BLaER1 (cell line): ENCODE results near the gene ARRDC5.

ENCODE experiments used
- H3K27ac ChIP-seq: shearing (Covaris generic); formaldehyde crosslinking; 2 replicates; pipeline ENCODE4 v1.8.1; 2022
- H3K27me3 ChIP-seq: shearing (Covaris generic); formaldehyde crosslinking; 2 replicates; pipeline ENCODE4 v1.8.1; 2022
- H3K36me3 ChIP-seq: shearing (Covaris generic); formaldehyde crosslinking; 2 replicates; pipeline ENCODE4 v1.8.1; 2022
- H3K4me1 ChIP-seq: shearing (Covaris generic); formaldehyde crosslinking; 2 replicates; pipeline ENCODE4 v1.8.1; 2022
- H3K4me2 ChIP-seq: shearing (Covaris generic); formaldehyde crosslinking; 2 replicates; pipeline ENCODE4 v1.8.1; 2022
- H3K4me3 ChIP-seq: shearing (Covaris generic); formaldehyde crosslinking; 2 replicates; pipeline ENCODE4 v1.8.1; 2022
- H3K9ac ChIP-seq: shearing (Covaris generic); formaldehyde crosslinking; 2 replicates; pipeline ENCODE4 v1.8.1; 2022
- H3K9me3 ChIP-seq: shearing (Covaris generic); formaldehyde crosslinking; 2 replicates; pipeline ENCODE4 v1.8.1; 2022
- H4K20me1 ChIP-seq: shearing (Covaris generic); formaldehyde crosslinking; 2 replicates; pipeline ENCODE4 v1.8.1; 2022
- Cebpa-rat ChIP-seq: shearing (Covaris generic); IDR thresholded peaks from 2 replicates; pipeline ENCODE4 v1.8.1; 2022

Gene ARRDC5

GRCh38 chr19:4929186-4929585 lies 26.5 kb upstream of the ARRDC5 start:
- Histone ChIP-seq H4K20me1 (peaks cover 100% of the 10 kb centered on the region), H3K4me2 (no peak overlapping the region), H3K4me3 (no peak overlapping the region), H3K9me3 (no peaks in the 10 kb centered on the region), H3K4me1 (peaks cover 75% of the 10 kb centered on the region), H3K36me3 (peaks cover 100% of the 10 kb centered on the region), H3K27ac (peak overlapping the region; percentile 54; the same call in 1 of the 2 replicates), H3K9ac (no peak overlapping the region), H3K27me3 (no peaks in the 10 kb centered on the region)
- no peak for TF ChIP-seq Cebpa-rat

GRCh38 chr19:4923276-4923747 lies 20.6 kb upstream of the ARRDC5 start:
- H3K4me1 ChIP-seq = peaks cover 95% of the 10 kb centered on the region
- H3K36me3 ChIP-seq = peaks cover 99% of the 10 kb centered on the region
- H3K4me3 ChIP-seq = no peak overlapping the region
- TF ChIP-seq Cebpa-rat = no peak
- peaks cover 100% of the 10 kb centered on the region for H4K20me1 ChIP-seq
- H3K9ac ChIP-seq = peak overlapping the region; percentile 55; the same call in 1 of the 2 replicates
- peak overlapping the region; percentile 73 for H3K27ac ChIP-seq
- H3K9me3 ChIP-seq = no peaks in the 10 kb centered on the region
- peak overlapping the region; percentile 66 for H3K4me2 ChIP-seq
- H3K27me3 ChIP-seq = no peaks in the 10 kb centered on the region

- Histone ChIP-seq H4K20me1 (peaks cover 100% of the 10 kb centered on the region), H3K4me2 (peak overlapping the region; percentile 66), H3K27ac (peak overlapping the region; percentile 73), H3K9ac (peak overlapping the region; percentile 55; the same call in 1 of the 2 replicates), H3K36me3 (peaks cover 99% of the 10 kb centered on the region), H3K4me3 (no peak overlapping the region), H3K9me3 (no peaks in the 10 kb centered on the region), H3K4me1 (peaks cover 95% of the 10 kb centered on the region), H3K27me3 (no peaks in the 10 kb centered on the region)
- TF ChIP-seq Cebpa-rat = no peak
Observed at GRCh38 chr19:4922530-4923275, 20.0 kb upstream of the ARRDC5 start.

GRCh38 chr19:4916292-4917082 lies 13.8 kb upstream of the ARRDC5 start:
- Histone ChIP-seq H4K20me1 (peaks cover 99% of the 10 kb centered on the region), H3K4me3 (peak overlapping the region; percentile 94), H3K9me3 (no peaks in the 10 kb centered on the region), H3K4me1 (peaks cover 89% of the 10 kb centered on the region), H3K27ac (peak overlapping the region; percentile 96), H3K9ac (peak overlapping the region; percentile 99), H3K27me3 (no peaks in the 10 kb centered on the region), H3K4me2 (peak overlapping the region; percentile 97), H3K36me3 (peaks cover 100% of the 10 kb centered on the region)
- TF ChIP-seq Cebpa-rat = no peak

GRCh38 chr19:4914736-4915501 lies 12.2 kb upstream of the ARRDC5 start:
- Histone ChIP-seq H3K36me3 (peaks cover 96% of the 10 kb centered on the region), H3K4me2 (peak overlapping the region; percentile 97), H4K20me1 (peaks cover 95% of the 10 kb centered on the region)

DNA sequence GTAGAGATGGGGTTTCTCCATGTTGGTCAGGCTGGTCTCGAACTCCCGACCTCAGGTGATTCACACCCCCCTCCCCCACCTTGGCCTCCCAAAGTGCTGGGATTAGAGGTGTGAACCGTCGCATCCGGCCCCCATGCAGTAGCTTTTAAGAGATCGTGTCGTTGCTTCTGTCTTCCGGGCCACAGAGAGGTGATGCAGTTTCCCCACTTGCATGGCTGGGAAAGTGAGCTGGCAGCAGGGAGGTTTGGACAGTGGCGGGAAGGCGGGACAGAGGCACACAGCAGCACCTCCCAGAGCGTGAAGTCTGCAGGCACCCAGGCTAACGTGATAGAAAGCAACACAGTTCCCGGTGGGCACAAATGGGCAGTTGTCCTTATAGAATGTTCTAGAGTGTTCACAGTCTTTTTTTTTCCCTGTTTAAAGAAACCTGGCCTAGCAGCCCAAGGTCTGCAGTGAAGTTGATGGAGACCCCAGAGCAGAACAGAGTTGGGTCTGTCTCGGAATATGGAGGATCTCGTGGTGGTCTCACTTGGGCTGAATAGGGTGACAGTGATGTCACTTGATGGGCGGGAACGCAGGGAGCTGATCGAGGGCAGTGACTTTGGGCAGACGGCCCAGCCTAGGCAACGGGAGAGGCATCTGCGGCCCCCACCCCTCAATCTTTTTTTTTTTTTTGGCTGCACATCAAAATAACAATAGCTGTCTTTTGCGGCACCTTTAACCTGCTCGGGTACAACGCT lies 11.5 kb upstream of the ARRDC5 start:
- Histone ChIP-seq H3K9ac (peak overlapping the region; percentile 99), H3K36me3 (peaks cover 89% of the 10 kb centered on the region), H3K4me1 (peaks cover 72% of the 10 kb centered on the region), H3K27me3 (no peaks in the 10 kb centered on the region), H4K20me1 (peaks cover 87% of the 10 kb centered on the region), H3K4me2 (peak overlapping the region; percentile 97), H3K27ac (peak overlapping the region; percentile 96), H3K4me3 (peak overlapping the region; percentile 94), H3K9me3 (no peaks in the 10 kb centered on the region)
- TF ChIP-seq Cebpa-rat = no peak

More at GRCh38 chr19:4914736-4915501, 12.2 kb upstream of the ARRDC5 start:
- H3K27ac ChIP-seq = peak overlapping the region; percentile 96
- no peak for TF ChIP-seq Cebpa-rat
- no peaks in the 10 kb centered on the region for H3K9me3 ChIP-seq
- peak overlapping the region; percentile 99 for H3K9ac ChIP-seq
- H3K27me3 ChIP-seq = no peaks in the 10 kb centered on the region
- H3K4me3 ChIP-seq = peak overlapping the region; percentile 94
- peaks cover 73% of the 10 kb centered on the region for H3K4me1 ChIP-seq

DNA sequence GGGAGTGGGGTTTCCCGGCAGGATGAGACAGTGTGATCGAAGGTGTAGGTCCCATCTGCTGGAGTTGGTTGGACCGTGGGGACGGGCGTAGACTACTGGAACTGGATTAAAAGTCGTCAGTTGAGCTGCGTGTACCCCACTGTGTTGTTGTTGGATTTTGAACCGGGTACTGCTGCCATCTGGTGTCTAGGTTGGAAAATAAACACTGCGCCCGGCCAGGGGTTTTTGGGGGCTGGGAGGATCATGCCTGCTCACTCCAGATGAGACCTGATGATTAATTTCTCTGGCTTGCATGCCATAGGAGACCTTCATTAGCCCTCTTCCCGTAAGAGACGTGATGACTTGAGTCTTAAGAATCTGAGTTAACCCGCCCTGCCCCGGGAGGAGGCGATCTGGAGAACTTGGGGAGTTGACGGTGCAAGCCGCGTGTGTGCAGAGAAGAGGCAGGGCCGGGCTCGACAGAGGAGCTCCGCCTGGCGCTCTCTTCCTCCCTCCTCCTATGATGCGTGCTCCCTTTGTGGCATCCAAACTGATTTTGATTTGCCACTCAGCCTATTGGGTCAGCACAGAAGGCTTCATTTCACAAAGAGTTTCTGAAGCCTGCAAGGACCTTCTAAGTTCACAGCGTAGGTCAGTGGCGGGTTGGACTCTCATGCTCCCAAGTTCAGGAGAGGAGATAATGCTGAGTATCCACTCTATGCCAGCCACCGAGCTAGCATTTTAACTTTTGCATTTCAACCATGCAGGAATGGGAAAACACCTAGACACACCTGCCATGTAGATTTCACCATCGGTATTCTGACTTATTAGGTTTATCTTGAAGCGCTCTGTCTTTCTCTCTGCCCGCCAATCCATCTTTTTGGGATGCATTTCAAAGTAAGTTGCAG lies 9.3 kb upstream of the ARRDC5 start:
- H3K27ac ChIP-seq = peak overlapping the region; percentile 96
- no peaks in the 10 kb centered on the region for H3K9me3 ChIP-seq
- H4K20me1 ChIP-seq = peaks cover 66% of the 10 kb centered on the region
- peak overlapping the region; percentile 99 for H3K9ac ChIP-seq
- H3K4me3 ChIP-seq = peak overlapping the region; percentile 94
- no peaks in the 10 kb centered on the region for H3K27me3 ChIP-seq
- no peak for TF ChIP-seq Cebpa-rat
- peaks cover 67% of the 10 kb centered on the region for H3K36me3 ChIP-seq
- peaks cover 72% of the 10 kb centered on the region for H3K4me1 ChIP-seq
- peak overlapping the region; percentile 97 for H3K4me2 ChIP-seq

- Histone ChIP-seq H3K9ac (peak overlapping the region; percentile 99), H3K27me3 (no peaks in the 10 kb centered on the region), H3K4me2 (peak overlapping the region; percentile 97), H3K4me3 (peak overlapping the region; percentile 94), H3K9me3 (no peaks in the 10 kb centered on the region), H3K36me3 (peaks cover 60% of the 10 kb centered on the region), H4K20me1 (peaks cover 59% of the 10 kb centered on the region), H3K27ac (peak overlapping the region; percentile 96), H3K4me1 (peaks cover 72% of the 10 kb centered on the region)
- no peak for TF ChIP-seq Cebpa-rat
Observed at GRCh38 chr19:4911314-4911713, 8.6 kb upstream of the ARRDC5 start.
